KG1 (cell line): ENCODE results near the gene NAIF1.
"Not testable (repeated sequence)": the region's sequence is repeated elsewhere in the genome, so short reads cannot be mapped to it uniquely, and the experiment has no call there.

ENCODE experiments used
- DNase-seq: peaks from one replicate; lab custom pipeline; 2025; lab: John Stamatoyannopoulos, UW

NAIF1 gene, protein sequence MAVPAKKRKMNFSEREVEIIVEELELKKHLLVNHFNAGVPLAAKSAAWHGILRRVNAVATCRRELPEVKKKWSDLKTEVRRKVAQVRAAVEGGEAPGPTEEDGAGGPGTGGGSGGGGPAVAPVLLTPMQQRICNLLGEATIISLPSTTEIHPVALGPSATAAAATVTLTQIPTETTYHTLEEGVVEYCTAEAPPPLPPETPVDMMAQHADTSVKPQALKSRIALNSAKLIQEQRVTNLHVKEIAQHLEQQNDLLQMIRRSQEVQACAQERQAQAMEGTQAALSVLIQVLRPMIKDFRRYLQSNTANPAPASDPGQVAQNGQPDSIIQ

DNA sequence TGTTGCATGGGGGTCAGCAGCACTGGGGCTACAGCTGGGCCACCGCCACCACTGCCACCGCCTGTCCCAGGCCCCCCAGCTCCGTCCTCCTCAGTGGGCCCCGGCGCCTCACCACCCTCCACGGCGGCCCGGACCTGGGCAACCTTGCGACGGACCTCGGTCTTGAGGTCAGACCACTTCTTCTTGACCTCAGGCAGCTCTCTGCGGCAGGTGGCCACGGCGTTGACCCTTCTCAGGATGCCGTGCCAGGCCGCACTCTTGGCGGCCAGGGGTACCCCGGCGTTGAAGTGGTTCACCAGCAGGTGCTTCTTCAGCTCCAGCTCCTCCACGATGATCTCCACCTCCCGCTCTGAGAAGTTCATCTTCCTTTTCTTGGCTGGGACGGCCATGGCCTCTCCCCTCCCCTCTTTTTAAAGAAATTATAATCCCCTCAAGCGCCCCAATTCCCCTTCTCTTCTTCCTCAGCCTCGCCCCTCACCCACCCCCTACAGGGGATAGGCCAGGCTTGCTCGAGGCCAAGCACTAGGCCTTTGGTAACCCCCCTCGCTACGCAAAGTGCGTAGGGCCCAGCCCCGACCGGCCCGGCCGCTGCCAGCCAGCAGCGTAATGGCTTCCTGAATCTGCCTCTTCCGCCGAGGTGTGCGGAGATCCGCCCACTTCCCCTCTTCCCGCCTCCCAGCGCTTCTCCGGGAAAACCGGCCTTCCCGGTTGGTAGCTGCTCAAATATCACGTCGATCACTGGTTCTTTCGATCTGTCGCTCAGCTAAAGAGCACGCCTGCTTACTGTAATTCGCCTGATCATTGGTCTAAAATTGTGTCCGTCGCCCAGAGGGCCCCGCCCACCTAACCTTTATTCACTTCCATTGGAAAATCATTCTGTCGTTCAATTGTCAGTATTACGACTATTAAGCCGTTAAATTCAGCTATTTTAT is at the start of gene NAIF1:
NAIF1 (minus strand) TSS at position 608 of the 932 bp plus-strand sequence; CDS start at position 389, 219 bp downstream.
- DNase-seq = peak; percentile 99

DNA sequence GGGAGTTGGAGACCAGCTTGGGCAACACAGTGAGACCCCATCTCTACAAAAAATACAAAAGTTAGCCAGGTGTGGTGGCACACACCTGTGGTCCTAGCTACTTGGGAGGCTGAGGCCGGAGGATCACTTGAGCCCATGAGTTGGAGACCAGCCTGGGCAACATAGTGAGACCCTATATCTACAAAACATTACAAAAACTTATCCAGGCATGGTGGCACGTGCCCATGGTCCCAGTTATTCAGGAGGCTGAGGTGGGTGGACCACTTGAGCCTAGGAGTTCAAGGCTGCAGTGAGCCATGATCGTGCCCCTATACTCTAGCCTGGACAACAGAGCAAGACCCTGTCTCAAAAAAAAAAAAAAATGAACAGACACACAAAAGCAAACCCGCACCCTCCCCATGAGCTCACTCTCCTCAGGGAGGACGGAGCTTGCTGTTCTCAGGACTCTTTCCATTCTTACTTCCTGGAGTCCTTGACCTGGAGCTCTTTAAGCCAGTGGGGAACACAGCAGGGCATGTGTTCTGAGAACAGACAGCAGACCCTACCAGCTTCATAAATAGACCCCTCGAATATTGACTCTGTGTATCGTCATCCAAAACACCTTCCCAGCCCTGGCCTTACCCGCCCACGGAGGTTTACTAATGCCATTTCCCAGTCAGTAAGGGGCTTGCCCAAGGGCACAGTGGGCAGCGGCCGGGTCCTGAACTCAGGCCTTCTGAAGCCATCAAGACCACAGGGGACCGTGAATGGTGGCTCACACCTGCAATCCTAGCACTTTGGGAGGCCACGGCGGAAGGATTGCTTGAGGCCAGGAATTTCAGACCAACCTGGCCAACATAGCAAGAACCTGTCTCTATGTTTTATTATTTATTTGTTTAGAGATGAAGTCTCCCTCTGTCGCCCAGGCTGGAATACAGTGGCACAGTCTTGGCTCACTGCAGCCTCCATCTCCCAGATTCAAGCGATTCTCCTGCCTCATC is 49.3 kb upstream of the NAIF1 start:
- no peak for DNase-seq

DNA sequence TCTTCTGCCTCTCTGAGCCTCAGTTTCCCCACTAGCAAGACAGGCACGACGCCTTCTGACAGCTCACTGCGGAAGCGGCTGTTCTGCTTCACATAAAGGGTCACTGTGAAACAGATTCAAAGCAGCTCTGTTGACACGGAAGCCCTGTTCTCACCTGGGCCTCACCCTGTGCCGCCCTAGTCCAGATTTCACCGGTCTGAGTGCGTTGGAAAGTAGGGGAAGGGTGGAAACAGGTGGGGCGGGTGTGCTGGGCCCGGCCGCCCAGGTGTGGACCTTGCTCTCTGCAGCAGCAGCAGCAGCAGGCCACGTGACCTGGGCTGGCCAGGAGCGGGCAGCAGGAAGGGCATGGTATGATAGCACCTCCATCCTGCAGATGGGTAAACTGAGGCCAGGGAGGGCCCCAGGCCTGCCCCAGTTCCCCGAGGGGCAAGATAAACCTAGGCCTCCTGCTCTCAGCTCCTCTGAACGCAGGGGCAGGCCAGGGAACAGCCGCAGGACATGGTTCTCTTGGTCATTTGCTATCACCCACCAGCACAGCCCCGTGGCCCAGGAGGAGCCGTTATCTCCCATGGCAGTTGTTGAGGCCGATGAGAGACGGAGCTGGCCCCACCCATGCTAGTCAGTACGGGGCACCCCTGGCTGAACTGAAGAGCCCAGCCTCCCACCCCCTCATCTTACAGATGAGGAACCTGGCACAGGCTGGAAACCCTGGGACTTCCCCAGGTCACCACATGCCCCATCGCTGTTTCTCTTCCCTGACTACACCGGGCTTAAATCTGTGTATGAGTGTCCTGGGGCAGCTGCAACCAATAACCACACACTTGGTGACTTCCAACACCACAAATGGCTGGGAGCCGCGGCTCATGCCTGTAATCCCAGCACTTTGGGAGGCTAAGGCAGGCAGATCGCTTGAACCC is 48.3 kb upstream of the NAIF1 start:
- no peak for DNase-seq

DNA sequence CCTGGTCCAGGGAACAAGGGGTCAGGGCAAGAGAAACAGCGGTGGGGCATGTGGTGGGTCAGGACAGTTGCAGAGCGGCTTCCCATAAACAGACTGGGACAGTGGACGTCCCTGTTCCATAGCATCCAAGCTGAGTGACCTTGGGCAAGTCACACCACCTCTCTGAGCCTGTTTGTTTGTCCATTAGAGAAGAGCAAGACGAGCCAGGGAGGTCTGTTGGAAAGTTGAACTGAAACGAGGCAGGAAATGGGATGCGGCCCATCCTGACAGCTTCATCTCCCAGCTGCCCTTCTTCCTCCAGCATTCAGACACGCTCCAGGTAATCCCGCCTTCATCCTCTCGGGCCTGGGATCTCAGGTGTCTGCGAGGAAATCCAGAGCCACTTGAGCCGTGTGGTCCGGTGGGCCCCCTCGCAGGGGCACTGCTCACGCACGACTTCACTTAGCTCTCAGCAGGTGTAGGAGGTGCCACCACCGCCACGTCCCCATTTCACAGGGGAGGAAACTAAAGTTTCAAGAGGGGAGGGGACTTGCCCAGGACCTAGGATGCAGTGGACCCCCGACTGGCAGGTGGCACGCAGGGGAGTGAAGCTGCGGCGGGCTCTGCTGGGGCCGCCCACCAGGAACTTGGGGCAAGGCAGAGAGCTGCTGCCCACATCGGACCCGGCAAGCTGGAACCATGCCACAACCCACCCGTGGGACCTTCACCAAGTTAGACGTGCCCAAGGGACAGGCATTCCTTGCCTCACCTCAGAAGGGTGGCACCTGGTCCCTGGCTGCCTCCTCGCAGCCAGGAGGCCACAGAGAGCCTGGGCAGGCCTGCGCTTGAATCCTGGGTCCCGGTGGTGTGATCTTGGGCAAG is 47.4 kb upstream of the NAIF1 start:
- no peak for DNase-seq

DNA sequence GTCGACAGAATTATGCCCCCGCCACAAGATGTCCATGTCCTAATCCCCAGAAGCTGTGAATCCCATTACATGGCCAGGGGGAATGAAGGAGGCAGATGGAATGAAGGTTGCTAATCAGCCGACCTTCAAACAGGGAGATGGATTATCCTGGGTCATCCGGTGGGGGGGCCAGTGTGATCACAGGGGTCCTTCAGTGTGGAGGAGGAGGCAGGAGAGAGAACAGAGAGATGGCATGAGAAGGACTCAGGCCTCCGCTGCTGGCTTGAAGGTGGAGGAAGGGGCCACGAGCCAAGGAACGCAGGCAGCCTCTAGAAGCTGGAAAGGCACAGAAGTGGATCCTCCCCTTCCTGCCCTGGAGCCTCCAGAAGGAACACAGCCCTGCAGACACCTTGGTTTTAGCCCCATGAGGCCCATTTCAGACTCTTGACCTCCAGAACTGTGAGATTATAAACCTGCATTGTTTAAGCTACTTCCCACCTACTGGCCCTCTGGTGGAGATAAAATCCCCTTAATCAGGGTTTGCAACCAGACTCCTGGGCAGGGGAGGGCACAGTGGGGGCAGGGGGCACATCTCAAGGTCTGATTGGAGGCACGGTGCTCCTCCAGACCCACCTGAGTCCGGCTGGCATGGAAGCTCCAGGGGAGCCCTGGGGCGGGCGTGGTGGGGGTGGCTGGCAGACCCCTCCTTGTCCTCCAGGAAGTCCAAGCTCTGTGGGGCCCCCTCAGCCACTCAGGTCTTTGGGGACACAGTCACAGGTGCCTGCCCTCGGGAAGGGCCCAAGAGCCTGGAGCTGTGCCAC is 46.6 kb upstream of the NAIF1 start:
- DNase-seq = no peak

DNA sequence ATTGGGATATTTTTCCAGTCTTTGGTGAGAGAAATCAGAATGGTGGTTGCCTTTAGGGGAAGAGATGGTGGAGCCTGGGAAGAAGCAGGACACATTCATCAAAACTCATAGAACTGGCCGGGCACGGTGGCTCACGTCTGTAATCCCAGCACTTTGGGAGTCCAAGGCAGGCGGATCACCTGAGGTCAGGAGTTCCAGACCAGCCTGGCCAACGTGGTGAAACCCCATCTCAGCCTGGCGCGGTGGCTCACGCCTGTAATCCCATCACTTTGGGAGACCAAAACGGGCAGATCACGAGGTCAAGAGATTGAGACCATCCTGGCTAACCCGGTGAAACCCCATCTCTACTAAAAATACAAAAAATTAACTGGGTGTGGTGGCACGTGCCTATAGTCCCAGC is 44.6 kb upstream of the NAIF1 start:
- DNase-seq = not testable (repeated sequence)

DNA sequence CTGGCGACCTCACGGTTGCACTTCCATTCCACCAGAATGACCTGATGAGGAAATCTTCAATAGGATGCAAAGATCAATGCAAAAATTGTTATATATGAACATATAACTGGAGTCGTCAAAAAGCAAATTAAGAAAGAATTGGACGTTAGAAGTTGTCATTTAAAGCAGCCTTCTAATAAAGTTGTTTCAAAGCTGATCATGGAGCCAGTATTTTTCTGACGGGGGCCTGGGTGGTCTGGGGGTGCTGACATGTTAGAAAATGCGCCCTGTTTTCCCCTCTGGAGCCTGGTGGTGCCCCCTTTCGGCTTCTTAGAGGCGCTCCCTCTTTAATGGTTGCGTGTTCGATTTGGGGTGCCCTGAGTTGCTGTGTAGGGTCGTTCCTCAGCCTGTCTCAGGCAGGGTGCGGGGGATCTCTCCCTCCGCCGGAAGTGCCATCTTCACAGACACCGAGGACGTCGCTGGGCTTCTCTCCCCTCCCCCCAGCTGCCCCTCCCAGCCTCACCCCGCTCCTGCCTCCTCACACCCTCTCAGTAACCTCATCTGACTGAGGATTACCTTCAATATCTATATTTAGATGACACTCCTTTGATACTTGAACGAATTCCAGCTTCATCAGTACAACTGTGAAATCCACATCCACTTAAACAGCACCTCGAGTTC is 42.1 kb upstream of the NAIF1 start:
- DNase-seq = no peak

DNA sequence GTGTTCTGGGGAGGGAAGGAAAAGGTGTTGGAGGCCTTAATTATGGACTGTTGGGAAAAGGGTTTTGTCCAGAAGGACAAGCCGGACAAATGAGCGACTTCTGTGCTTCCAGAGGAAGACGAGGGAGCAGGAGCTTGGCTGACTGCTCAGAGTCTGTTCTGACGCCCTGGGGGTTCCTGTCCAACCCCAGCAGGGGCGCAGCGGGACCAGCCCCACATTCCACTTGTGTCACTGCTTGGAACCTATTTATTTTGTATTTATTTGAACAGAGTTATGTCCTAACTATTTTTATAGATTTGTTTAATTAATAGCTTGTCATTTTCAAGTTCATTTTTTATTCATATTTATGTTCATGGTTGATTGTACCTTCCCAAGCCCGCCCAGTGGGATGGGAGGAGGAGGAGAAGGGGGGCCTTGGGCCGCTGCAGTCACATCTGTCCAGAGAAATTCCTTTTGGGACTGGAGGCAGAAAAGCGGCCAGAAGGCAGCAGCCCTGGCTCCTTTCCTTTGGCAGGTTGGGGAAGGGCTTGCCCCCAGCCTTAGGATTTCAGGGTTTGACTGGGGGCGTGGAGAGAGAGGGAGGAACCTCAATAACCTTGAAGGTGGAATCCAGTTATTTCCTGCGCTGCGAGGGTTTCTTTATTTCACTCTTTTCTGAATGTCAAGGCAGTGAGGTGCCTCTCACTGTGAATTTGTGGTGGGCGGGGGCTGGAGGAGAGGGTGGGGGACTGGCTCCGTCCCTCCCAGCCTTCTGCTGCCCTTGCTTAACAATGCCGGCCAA is 41.3 kb upstream of the NAIF1 start:
- no peak for DNase-seq

DNA sequence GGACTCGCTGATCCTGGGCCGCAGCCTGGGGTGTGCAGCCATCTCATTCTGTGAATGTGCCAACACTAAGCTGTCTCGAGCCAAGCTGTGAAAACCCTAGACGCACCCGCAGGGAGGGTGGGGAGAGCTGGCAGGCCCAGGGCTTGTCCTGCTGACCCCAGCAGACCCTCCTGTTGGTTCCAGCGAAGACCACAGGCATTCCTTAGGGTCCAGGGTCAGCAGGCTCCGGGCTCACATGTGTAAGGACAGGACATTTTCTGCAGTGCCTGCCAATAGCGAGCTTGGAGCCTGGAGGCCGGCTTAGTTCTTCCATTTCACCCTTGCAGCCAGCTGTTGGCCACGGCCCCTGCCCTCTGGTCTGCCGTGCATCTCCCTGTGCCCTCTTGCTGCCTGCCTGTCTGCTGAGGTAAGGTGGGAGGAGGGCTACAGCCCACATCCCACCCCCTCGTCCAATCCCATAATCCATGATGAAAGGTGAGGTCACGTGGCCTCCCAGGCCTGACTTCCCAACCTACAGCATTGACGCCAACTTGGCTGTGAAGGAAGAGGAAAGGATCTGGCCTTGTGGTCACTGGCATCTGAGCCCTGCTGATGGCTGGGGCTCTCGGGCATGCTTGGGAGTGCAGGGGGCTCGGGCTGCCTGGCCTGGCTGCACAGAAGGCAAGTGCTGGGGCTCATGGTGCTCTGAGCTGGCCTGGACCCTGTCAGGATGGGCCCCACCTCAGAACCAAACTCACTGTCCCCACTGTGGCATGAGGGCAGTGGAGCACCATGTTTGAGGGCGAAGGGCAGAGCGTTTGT is 40.5 kb upstream of the NAIF1 start:
- no peak for DNase-seq

DNA sequence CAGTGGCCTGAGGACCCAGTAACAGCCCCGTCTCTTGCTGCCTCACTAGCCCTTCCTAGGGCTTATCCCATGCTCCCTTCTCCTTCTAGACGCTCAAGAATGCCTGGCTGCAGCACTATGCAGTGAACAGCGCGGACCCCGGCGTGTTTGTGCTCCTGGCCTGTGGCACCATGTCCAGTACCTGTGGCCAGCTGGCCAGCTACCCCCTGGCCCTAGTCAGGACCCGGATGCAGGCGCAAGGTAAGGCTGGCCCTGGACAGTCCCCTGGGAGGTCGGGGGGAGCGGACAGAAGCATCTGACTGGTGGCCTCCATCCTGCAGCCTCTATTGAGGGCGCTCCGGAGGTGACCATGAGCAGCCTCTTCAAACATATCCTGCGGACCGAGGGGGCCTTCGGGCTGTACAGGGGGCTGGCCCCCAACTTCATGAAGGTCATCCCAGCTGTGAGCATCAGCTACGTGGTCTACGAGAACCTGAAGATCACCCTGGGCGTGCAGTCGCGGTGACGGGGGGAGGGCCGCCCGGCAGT is 39.9 kb upstream of the NAIF1 start:
- DNase-seq = no peak

DNA sequence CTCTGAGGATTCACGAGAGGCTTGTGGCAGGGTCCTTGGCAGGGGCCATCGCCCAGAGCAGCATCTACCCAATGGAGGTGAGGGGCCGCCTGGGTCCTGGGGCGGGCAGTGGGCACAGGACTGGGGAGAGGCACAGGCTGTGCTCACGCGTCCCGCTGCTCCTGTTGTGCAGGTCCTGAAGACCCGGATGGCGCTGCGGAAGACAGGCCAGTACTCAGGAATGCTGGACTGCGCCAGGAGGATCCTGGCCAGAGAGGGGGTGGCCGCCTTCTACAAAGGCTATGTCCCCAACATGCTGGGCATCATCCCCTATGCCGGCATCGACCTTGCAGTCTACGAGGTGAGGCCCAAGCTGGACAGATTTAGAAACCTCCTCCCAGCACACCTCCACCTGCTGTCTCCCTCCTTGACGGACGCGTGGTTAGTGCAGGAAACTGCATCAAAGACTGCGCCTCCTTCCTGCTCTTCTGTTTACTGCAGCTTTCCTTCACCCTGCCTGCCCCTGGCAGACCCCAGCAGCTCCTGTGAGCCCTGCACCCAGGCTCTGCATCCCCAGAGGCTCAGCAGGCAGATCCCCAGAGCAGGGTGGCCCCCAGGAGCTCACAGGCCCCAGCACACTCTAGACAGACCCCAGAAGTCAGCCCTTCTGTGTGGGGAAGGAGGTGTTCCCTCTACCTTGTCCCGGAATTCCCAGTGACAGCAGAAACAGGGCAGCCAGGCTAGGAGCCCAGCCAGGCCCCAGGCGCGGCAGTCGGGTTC is 39.2 kb upstream of the NAIF1 start:
- no peak for DNase-seq

DNA sequence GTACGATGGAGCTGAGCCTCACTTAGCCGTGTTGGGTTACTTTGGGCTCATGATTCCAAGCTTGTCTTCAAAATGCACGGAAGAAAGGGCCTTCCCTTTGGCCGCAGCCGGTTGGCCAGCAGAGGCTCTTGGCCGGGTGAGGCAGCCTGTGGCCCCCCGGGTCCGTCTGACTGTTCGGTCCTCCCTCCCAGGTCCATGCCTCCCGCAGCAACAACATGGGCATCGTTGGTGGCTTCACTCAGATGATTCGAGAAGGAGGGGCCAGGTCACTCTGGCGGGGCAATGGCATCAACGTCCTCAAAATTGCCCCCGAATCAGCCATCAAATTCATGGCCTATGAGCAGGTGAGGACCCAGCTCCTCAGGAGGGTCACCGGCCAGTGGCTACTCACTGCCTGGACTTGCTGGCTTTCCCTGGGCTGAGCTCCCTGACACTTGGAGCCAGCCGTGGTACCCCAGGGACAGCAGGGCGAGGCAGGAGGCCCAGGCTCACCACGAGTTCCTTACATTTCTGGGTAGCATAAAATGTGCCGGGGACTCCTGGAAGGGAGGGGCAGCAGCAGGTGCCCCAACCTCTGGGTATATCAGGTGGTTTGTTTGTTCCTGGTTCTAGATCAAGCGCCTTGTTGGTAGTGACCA is 38.5 kb upstream of the NAIF1 start:
- no peak for DNase-seq

DNA sequence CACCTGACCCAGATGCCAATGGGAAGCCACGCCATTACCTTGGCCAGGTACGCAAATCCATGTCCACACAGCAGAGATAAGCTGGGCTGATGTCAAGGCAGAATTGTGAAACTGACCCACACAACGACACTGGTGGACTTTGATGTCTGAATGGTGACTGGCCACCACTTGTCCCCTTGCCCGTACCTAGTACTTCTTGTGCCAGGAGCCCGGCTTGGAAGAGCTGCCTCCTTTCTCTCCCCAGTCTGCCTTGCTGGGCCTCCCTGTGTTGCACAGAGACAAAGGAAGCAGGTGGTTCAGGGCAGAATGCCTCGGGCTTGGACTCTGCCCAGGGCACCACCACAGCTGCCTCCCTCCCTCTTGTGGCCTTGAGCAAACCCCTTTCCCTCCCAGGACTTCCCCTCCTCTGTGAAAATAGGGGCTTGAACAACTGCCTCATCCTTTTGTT is 37.1 kb upstream of the NAIF1 start:
- DNase-seq = no peak

DNA sequence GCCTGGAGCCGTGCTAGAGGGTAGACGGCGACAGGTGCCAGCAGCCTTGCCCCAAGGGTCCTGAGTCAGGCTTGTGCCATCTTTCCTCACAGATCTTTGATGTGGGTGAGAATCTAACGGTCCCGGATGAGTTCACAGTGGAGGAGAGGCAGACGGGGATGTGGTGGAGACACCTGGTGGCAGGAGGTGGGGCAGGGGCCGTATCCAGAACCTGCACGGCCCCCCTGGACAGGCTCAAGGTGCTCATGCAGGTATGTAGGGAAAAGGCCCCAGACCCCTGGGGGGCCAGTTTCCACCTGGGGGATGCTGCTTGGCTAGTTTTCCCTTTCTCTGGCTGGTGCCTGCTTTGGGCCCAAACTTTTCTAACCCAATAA is 36.5 kb upstream of the NAIF1 start:
- no peak for DNase-seq

DNA sequence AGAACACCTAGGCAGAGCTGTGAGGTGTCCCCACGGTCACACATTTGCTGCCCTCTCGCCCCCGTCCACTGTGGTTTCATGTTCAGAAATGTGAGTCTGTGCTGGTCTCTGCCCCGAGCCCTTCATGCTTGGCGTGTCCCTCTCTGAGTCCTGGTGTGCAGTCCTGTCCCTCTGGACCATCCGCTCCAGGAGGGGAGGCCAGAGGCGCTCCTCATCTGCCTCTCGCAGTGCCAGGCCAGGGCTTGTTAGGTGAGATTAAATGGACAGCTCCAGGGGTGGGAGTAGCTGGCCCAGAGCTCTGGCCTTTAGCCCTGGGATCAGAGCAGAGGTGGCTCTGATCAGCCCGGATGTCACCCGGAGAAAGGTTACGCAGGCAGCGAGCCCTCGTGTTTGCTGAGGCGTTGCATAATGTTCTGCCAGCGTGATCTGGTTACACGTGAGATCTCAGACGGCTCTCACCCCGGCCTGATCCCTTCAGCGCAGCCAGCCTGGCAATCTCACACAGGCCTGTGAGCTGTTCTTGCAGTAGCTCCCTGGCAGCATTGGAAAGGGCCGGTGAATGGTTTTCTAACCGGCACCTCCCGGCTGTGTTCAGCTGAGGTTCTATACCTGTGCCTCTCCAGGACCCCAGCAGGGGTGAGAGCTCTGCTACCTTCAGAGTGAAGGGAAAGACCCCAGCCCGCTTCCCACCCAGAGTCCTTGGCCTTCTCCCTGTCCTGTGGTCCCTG is 35.9 kb upstream of the NAIF1 start:
- no peak for DNase-seq
